HepG2 (cell line): ENCODE data around the gene NPB. TPM values are rescaled to one million over a fixed set of nuclear protein-coding genes. Genes with fewer than 3 reads are reported as not detected.

Source experiments
- ATAC-seq: fragments of 200-7000 bp; cut with Tn5 transposase; 3 replicates; pipeline ENCODE4 v1.9.1; 2020; ENCODE audit warnings: mild to moderate bottlenecking, moderate library complexity
- BruUV-seq: library from RNA; stranded (reverse); fragments of 400-500 nt; replicated peaks from 2 replicates; lab custom pipeline; 2021; lab: Mats Ljungman, UMichigan
- CTCF ChIA-PET: fragments of 300-600 bp; formaldehyde crosslinking; extraction: SDS; loops from one replicate; lab custom pipeline; 2021; ENCODE audit warnings: low total read pairs, inconsistent platforms, low intra/inter-chr PET ratio; lab: Yijun Ruan, JAX
- POLR2A ChIA-PET: fragments of 350-600 bp; sonication (Branson Sonifier 250); formaldehyde crosslinking; loops from one replicate; lab custom pipeline; 2020; ENCODE audit warnings: antibody characterized with exemption, inconsistent platforms; lab: Yijun Ruan, JAX
- DNase-seq: peaks from one replicate; pipeline ENCODE4 v3.0.0-alpha.2; 2015; ENCODE audit warnings: low spot score
- FAIRE-seq: peaks from 3 replicates; lab custom pipeline; 2011; peaks lifted over from hg19 to GRCh38; lab: Jason Lieb, UNC
- H2AFZ ChIP-seq: one replicate; pipeline ENCODE4 v1.6.1; 2011; ENCODE audit warnings: low read length, inconsistent platforms
- H3K27ac ChIP-seq: fragments of 300-600 bp; 3 replicates; pipeline ENCODE4 v1.8.0; 2011; ENCODE audit warnings: mixed run types, mild to moderate bottlenecking, mixed read lengths, low read length, inconsistent platforms; ENCODE audit not compliant: insufficient read depth; ENCODE audit errors: extremely low read length
- H3K27me3 ChIP-seq, 2 experiments: fragments of 200-600 bp in 1 of 2; 2 replicates in 1 of 2; 3 replicates in 1 of 2; pipeline versions ENCODE4 v1.6.0 to v1.8.0; 2011; ENCODE audit warnings: low read length in 2 of 2, mild to moderate bottlenecking in 2 of 2, moderate library complexity in 2 of 2, inconsistent platforms in 1 of 2; ENCODE audit not compliant: insufficient read depth in 2 of 2, control insufficient read depth in 1 of 2
- H3K36me3 ChIP-seq, 2 experiments: fragments of 200-600 bp in 1 of 2; replicated peaks in 1 of 2; 2 replicates in 1 of 2; 3 replicates in 1 of 2; pipeline versions ENCODE4 v1.5.1 to v1.8.0; 2011; ENCODE audit warnings: low read length in 2 of 2, inconsistent platforms in 1 of 2; ENCODE audit not compliant: insufficient read depth in 2 of 2, control insufficient read depth in 1 of 2
- H3K4me1 ChIP-seq: 2 replicates; pipeline ENCODE4 v1.5.1; 2012; ENCODE audit warnings: low read length, inconsistent platforms; ENCODE audit not compliant: insufficient read depth
- H3K4me2 ChIP-seq: 2 replicates; pipeline ENCODE4 v1.6.0; 2011; ENCODE audit warnings: low read depth, low read length, inconsistent platforms
- H3K4me3 ChIP-seq, 3 experiments: fragments of 200-600 bp in 1 of 3; sonication (generic), shearing (Covaris generic) in 1 of 3; replicated peaks in 1 of 3; 2 replicates each; pipeline ENCODE4 v1.5.1; 2011 to 2016; ENCODE audit warnings: low read length in 3 of 3, inconsistent platforms in 2 of 3, low read depth in 2 of 3, mild to moderate bottlenecking in 2 of 3, control low read depth in 1 of 3, mixed read lengths in 1 of 3; ENCODE audit not compliant: insufficient read depth in 1 of 3
- H3K79me2 ChIP-seq: one replicate; pipeline ENCODE4 v1.6.1; 2011; ENCODE audit warnings: low read length, inconsistent platforms; ENCODE audit not compliant: insufficient read depth
- H3K9ac ChIP-seq: 2 replicates; pipeline ENCODE4 v1.6.0; 2011; ENCODE audit warnings: mild to moderate bottlenecking, low read depth, low read length, inconsistent platforms; ENCODE audit not compliant: insufficient read depth
- H3K9me3 ChIP-seq: 2 replicates; pipeline ENCODE4 v1.5.1; 2012; ENCODE audit warnings: mild to moderate bottlenecking, low read length
- H4K20me1 ChIP-seq: 2 replicates; pipeline ENCODE4 v1.6.0; 2011; ENCODE audit warnings: inconsistent platforms, mild to moderate bottlenecking, low read length, moderate library complexity; ENCODE audit not compliant: insufficient read depth
- AGO2 ChIP-seq: fragments of 200-400 bp; formaldehyde crosslinking; optimal IDR thresholded peaks from 2 replicates; pipeline ENCODE3; 2017; ENCODE audit warnings: mild to moderate bottlenecking, low read depth, low read length, moderate library complexity
- FOXA3 ChIP-seq: IDR thresholded peaks from 2 replicates; pipeline ENCODE4 v1.6.1; 2016; ENCODE audit warnings: missing genetic modification reagents, missing compliant biosample characterization
- HOXA3 ChIP-seq: sonication (generic); formaldehyde crosslinking; IDR thresholded peaks from 2 replicates; pipeline ENCODE4 v1.5.0; 2020; ENCODE audit warnings: missing genetic modification reagents
- KAT7 ChIP-seq: IDR thresholded peaks from 2 replicates; pipeline ENCODE4 v1.6.1; 2018; ENCODE audit warnings: borderline replicate concordance, missing compliant biosample characterization
- KLF16 ChIP-seq, 2 experiments: sonication (generic) in 1 of 2; formaldehyde crosslinking in 1 of 2; IDR thresholded peaks; 2 replicates each; pipeline versions ENCODE4 v1.6.1 to v1.8.0; 2016 to 2023; ENCODE audit warnings: missing genetic modification reagents in 2 of 2, missing compliant biosample characterization in 1 of 2
- POGZ ChIP-seq: sonication (generic); formaldehyde crosslinking; IDR thresholded peaks from 2 replicates; pipeline ENCODE4 v1.4.0; 2020; ENCODE audit warnings: mild to moderate bottlenecking, missing genetic modification reagents
- ZNF124 ChIP-seq: sonication (generic); formaldehyde crosslinking; IDR thresholded peaks from 2 replicates; pipeline ENCODE4 v1.4.0; 2020; ENCODE audit warnings: missing genetic modification reagents
- ZNF446 ChIP-seq: sonication (generic); formaldehyde crosslinking; IDR thresholded peaks from 2 replicates; pipeline ENCODE4 v1.5.0; 2020; ENCODE audit warnings: mild to moderate bottlenecking, missing genetic modification reagents
- ZNF460 ChIP-seq: sonication (generic); formaldehyde crosslinking; IDR thresholded peaks from 2 replicates; pipeline ENCODE4 v1.5.1; 2020; ENCODE audit warnings: missing genetic modification reagents, mild to moderate bottlenecking, borderline replicate concordance
- ZNF468 ChIP-seq: sonication (generic); formaldehyde crosslinking; IDR thresholded peaks from 2 replicates; pipeline ENCODE4 v1.8.0; 2022; ENCODE audit warnings: mild to moderate bottlenecking, moderate library complexity, missing genetic modification reagents
- ZNF615 ChIP-seq: sonication (generic); formaldehyde crosslinking; IDR thresholded peaks from 2 replicates; pipeline ENCODE4 v1.5.0; 2020; ENCODE audit warnings: mild to moderate bottlenecking, missing genetic modification reagents, borderline replicate concordance
- ZNF709 ChIP-seq: sonication (generic); formaldehyde crosslinking; IDR thresholded peaks from 2 replicates; pipeline ENCODE4 v1.5.0; 2020; ENCODE audit warnings: mild to moderate bottlenecking, missing genetic modification reagents
- ZNF747 ChIP-seq: sonication (generic); formaldehyde crosslinking; IDR thresholded peaks from 2 replicates; pipeline ENCODE4 v1.8.1; 2023; ENCODE audit warnings: missing genetic modification reagents, mild to moderate bottlenecking, borderline replicate concordance
- ZNF839 ChIP-seq: sonication (generic); formaldehyde crosslinking; IDR thresholded peaks from 2 replicates; pipeline ENCODE4 v1.4.0; 2020; ENCODE audit warnings: missing genetic modification reagents, mild to moderate bottlenecking, borderline replicate concordance
- WGBS: methylation state at CpG from one replicate; pipeline ENCODE4 v1.1.6; 2017; ENCODE audit warnings: low lambda C conversion rate; 5-methylcytosine and 5-hydroxymethylcytosine counted together
- in situ Hi-C: cut with HindIII; loops from 2 replicates; pipeline ENCODE4 v1.10.0; 2017; ENCODE audit warnings: low pct_unique_long_range_greater_than_20kb; ENCODE audit not compliant: extremely low pct_ligation_motif_present
- intact Hi-C: fragments of 100-400 bp; cut with micrococcal nuclease; formaldehyde crosslinking; loops from one replicate; pipeline ENCODE4 v1.10.0; 2022; ENCODE audit not compliant: unreplicated experiment
- polyA plus RNA-seq, 8 experiments: library from polyadenylated mRNA; depleted of rRNA in 3 of 8; stranded (reverse) in 7 of 8; unstranded in 1 of 8; fragments of >200 nt; fragmentation: Illumina TruSeq in 4 of 8; extraction: Trizol in 4 of 8; gene quantifications; 2 replicates each; pipeline versions ENCODE4 v1.2.1 to v1.2.3, GENCODE V29; 2011 to 2016; ENCODE audit warnings: low read depth in 4 of 8, missing spikeins in 1 of 8, mixed read lengths in 1 of 8; ENCODE audit not compliant: insufficient read depth in 1 of 8
- total RNA-seq, 5 experiments: library from RNA; depleted of rRNA; stranded (reverse); fragments of >200 nt; fragmentation: Illumina TruSeq; extraction: Trizol; gene quantifications; 2 replicates each; pipeline ENCODE4 v1.2.3, GENCODE V29; 2016; ENCODE audit warnings: low read depth in 1 of 5
- TF ChIP-seq, protein P1 (sequence below): sonication (generic); formaldehyde crosslinking; IDR thresholded peaks from 2 replicates; pipeline ENCODE4 v1.5.0; 2020; ENCODE audit warnings: missing genetic modification reagents, mild to moderate bottlenecking, borderline replicate concordance
- TF ChIP-seq, protein P2 (sequence below): sonication (generic); formaldehyde crosslinking; IDR thresholded peaks from 2 replicates; pipeline ENCODE4 v1.4.0; 2020; ENCODE audit warnings: mild to moderate bottlenecking, missing genetic modification reagents
- TF ChIP-seq, protein P3 (sequence below): sonication (generic); formaldehyde crosslinking; conservative IDR thresholded peaks from 2 replicates; pipeline ENCODE4 v1.8.0; 2022; ENCODE audit warnings: mild to moderate bottlenecking, moderate library complexity, missing genetic modification reagents

NPB gene
- total and polyA plus RNA-seq, 2 of the 13 experiments (the other 11 are each of a cell fraction or from before 2014, with no cell fraction given): 0.11 to 0.93 TPM

DNA sequence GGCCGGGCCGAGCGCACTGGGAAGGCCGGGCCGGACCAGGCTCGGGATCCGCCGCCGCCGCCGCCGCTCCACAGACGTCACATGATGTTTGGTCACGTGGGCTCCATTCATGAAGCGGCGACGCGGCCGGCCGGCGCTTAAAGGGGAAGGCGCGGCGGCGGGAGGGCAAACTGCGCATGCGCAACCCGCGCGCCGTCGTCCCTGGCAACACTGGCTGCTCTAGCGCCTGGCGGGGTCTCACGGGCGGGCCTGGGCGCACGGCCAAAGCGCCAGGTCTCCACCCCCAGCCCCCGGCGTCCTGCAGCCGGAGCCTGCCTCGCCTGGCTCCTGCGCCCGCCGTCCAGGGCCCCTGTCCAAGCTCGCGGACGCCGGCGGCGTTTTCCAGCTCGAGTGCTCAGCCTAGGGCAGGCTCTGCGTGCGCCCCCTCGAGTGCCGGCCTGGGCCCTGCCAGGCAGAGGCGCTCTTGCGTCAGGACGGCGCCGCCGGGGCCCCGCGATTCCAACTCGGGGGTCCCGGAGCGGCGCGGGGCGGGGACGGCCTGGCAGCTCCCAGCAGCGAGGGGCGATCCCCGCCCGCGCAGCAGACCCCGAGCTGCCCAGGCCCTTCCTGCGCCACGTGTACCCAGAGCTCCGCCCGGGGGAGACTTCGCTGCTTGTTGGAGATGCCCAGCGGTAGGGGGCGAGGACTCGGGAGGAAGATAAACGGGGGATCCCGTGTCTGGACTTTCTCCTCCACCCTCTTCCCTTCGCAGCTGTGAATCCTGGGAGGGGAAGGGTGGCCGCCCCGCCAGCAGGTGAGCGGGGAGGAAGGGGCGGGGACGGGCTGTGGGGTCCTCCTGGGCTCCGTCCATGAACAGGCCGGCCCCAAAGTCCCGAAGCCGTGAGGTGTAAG is 25.9 kb downstream of the NPB start, which contains the start of gene MAFG:
TSS of gene MAFG (minus strand) at position 83 of the 891 bp plus-strand sequence. CDS start 4,550 bp downstream, outside the sequence.
- CTCF ChIA-PET: interaction anchor here (1.0 kb wide), 1 partner anchor 93 kb away, joined by 3 read pairs; no protein-coding TSS in a partner anchor
- intact Hi-C loops: loop anchor here (2.0 kb wide), 1 partner anchor 17 kb away; the partner anchor contains the start of gene PCYT2
- TF ChIP-seq ZNF615 (CRISPR knock-in tag) (no peak), ZNF709 (CRISPR knock-in tag) (peak; percentile 59; the same call in 1 of the 2 replicates), ZNF468 (CRISPR knock-in tag) (0 out of 2 replicates have a peak, but pooled peaks have one; percentile 92), ZNF460 (CRISPR knock-in tag) (no peak; the same call in 1 of the 2 replicates), ZNF747 (CRISPR knock-in tag) (peak; percentile 91; the same call in 1 of the 2 replicates), POGZ (CRISPR knock-in tag) (peak; percentile 58; the same call in 1 of the 2 replicates), HOXA3 (CRISPR knock-in tag) (peak; percentile 60), ZNF124 (CRISPR knock-in tag) (peak; percentile 27; the same call in 1 of the 2 replicates), KAT7 (CRISPR knock-in tag) (peak; percentile 72; the same call in 1 of the 2 replicates), ZNF839 (peak; percentile 77; the same call in 1 of the 2 replicates), ZNF446 (peak; percentile 19; the same call in 1 of the 2 replicates), FOXA3 (CRISPR knock-in tag) (peak; percentile 28; the same call in 1 of the 2 replicates), KLF16 (CRISPR knock-in tag; IDR thresholded peaks at IDR 0.05) (peak in 1 of 2 experiments; percentile 59; a peak in 2 of 4 replicates), AGO2 (peak; percentile 91)
- TF ChIP-seq, protein P1, sequence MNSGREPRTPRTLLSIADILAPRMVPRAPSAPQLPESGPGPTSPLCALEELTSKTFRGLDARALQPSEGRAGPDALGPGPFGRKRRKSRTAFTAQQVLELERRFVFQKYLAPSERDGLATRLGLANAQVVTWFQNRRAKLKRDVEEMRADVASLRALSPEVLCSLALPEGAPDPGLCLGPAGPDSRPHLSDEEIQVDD (CRISPR knock-in tag): peak; percentile 72; the same call in 1 of the 2 replicates
- TF ChIP-seq, protein P2, sequence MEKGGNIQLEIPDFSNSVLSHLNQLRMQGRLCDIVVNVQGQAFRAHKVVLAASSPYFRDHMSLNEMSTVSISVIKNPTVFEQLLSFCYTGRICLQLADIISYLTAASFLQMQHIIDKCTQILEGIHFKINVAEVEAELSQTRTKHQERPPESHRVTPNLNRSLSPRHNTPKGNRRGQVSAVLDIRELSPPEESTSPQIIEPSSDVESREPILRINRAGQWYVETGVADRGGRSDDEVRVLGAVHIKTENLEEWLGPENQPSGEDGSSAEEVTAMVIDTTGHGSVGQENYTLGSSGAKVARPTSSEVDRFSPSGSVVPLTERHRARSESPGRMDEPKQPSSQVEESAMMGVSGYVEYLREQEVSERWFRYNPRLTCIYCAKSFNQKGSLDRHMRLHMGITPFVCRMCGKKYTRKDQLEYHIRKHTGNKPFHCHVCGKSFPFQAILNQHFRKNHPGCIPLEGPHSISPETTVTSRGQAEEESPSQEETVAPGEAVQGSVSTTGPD (CRISPR knock-in tag): no peak
- TF ChIP-seq, protein P3, sequence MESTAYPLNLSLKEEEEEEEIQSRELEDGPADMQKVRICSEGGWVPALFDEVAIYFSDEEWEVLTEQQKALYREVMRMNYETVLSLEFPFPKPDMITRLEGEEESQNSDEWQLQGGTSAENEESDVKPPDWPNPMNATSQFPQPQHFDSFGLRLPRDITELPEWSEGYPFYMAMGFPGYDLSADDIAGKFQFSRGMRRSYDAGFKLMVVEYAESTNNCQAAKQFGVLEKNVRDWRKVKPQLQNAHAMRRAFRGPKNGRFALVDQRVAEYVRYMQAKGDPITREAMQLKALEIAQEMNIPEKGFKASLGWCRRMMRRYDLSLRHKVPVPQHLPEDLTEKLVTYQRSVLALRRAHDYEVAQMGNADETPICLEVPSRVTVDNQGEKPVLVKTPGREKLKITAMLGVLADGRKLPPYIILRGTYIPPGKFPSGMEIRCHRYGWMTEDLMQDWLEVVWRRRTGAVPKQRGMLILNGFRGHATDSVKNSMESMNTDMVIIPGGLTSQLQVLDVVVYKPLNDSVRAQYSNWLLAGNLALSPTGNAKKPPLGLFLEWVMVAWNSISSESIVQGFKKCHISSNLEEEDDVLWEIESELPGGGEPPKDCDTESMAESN: peak; percentile 77; the same call in 1 of the 2 replicates

More for the DNA sequence above, 25.9 kb downstream of the NPB start, which contains the start of gene MAFG:
- Histone ChIP-seq H2AFZ (no peak within 1 kb of the TSS), H3K9ac (peak within 1 kb of the TSS; percentile 91), H3K9me3 (no peaks in the 10 kb centered on the region), H3K27ac (peak within 1 kb of the TSS; percentile 92), H3K4me2 (peak within 1 kb of the TSS; percentile 94), H4K20me1 (peaks cover 28% of the 10 kb centered on the region), H3K79me2 (peaks cover 45% of the 10 kb centered on the region), H3K4me1 (peaks cover 64% of the 10 kb centered on the region), H3K27me3 (no peaks in the 10 kb centered on the region), H3K4me3 (peak within 1 kb of the TSS; percentile 79 to 94 (median 91)), H3K36me3 (peaks cover 0 to 1% of the 10 kb centered on the region in 2 experiments; a peak in 3 of 5 replicates)
- peak; percentile 46 for ATAC-seq
- in situ Hi-C loops: no loop called here
- WGBS: under 1% methylated on average over 51 of the region's 98 CpGs
- no TSS peak for BruUV-seq
- POLR2A ChIA-PET: interaction anchor here (0.6 to 6.1 kb wide), 25 partner anchors 10 to 225 kb away, joined by 3 to 71 read pairs (median 5); partner anchors contain the start of genes CENPX, DCXR, LRRC45 and MCRIP1
- DNase-seq: peak; percentile 94
- FAIRE-seq: no peak
